ENCODE data around the gene CNTNAP3B.
"Not testable (repeated sequence)": the region's sequence is repeated elsewhere in the genome, so short reads cannot be mapped to it uniquely, and the experiment has no call there.

Gene CNTNAP3B

GRCh38 chr9:41874557-41874956 lies 254.7 kb downstream of the CNTNAP3B start:
- not testable (repeated sequence) for H3K4me3 Mint-ChIP-seq; H3K4me1 Mint-ChIP-seq (ENCODE audit: low read depth); H3K27me3 Mint-ChIP-seq; H3K36me3 Mint-ChIP-seq; H3K27ac Mint-ChIP-seq; H3K9me3 Mint-ChIP-seq (ENCODE audit: low read depth)

DNA sequence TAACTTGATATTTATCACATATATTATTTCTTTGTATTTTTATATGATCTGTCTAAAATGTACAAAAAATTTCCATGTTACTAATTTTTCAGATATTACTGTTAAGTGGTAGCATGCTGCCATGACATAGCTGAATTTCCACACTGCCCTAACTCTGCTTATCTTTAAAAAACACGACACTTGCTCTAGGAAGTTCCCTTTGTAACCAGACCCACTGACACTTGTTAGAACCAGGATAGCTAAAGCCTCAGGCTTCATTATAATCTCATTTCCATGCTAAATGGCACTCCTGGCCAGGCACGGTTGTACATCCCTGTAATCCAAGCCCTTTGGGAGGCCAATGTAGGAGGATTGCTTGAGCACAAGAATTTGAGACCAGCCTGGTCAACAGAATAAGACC lies 273.8 kb downstream of the CNTNAP3B start:
- not testable (repeated sequence) for H3K27ac Mint-ChIP-seq; H3K4me1 Mint-ChIP-seq (ENCODE audit: low read depth); H3K36me3 Mint-ChIP-seq; H3K27me3 Mint-ChIP-seq; H3K9me3 Mint-ChIP-seq (ENCODE audit: low read depth); H3K4me3 Mint-ChIP-seq

GRCh38 chr9:41851848-41852740 lies 277.1 kb downstream of the CNTNAP3B start:
- not testable (repeated sequence) for H3K36me3 Mint-ChIP-seq; H3K27ac Mint-ChIP-seq; H3K9me3 Mint-ChIP-seq (ENCODE audit: low read depth); H3K4me1 Mint-ChIP-seq (ENCODE audit: low read depth); H3K4me3 Mint-ChIP-seq; H3K27me3 Mint-ChIP-seq

DNA sequence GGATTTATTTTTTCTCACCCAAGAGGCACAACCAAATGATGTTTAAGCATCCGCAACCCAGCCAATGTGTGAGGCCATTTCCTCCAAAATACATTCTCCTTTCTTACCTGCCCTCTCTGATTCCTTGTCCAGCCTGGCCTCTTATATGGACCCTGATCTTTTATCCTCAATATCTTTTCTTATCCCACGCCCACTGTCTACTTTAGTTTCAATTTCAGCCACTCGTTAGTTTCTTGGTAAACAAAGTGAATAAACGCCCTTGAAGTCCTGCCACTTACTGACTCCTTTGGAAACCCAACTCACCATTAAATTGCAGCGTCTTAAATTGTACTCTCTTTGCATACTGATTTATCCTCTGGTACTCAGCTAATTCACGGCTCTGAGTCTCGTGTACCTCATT lies 281.4 kb downstream of the CNTNAP3B start:
- H3K4me3 Mint-ChIP-seq; H3K4me1 Mint-ChIP-seq (ENCODE audit: low read depth); H3K9me3 Mint-ChIP-seq (ENCODE audit: low read depth); H3K27ac Mint-ChIP-seq; H3K36me3 Mint-ChIP-seq; H3K27me3 Mint-ChIP-seq: not testable (repeated sequence)
